ENCODE results near the gene KLHL40.

GRCh38 chr3:42655980-42656679 is 29.2 kb upstream of the KLHL40 start:
- TF ChIP-seq POLR2A (IDR thresholded peaks at IDR 0.05; ENCODE audit: low read length) (no peak), GATA1 (IDR thresholded peaks at IDR 0.05; ENCODE audit: low read depth, low read length) (no peak)

Measured in erythroblast (primary cell).